GM18517 (cell line): ENCODE data around the gene TRIM77.
"Not testable (repeated sequence)": the region's sequence is repeated elsewhere in the genome, so short reads cannot be mapped to it uniquely, and the experiment has no call there.

Source experiments
- ATAC-seq: cut with Tn5 transposase; IDR thresholded peaks from one replicate; pipeline ENCODE4 v1.9.1; 2021; ENCODE audit warnings: mild to moderate bottlenecking, moderate library complexity; ENCODE audit not compliant: unreplicated experiment

TRIM77 gene, protein sequence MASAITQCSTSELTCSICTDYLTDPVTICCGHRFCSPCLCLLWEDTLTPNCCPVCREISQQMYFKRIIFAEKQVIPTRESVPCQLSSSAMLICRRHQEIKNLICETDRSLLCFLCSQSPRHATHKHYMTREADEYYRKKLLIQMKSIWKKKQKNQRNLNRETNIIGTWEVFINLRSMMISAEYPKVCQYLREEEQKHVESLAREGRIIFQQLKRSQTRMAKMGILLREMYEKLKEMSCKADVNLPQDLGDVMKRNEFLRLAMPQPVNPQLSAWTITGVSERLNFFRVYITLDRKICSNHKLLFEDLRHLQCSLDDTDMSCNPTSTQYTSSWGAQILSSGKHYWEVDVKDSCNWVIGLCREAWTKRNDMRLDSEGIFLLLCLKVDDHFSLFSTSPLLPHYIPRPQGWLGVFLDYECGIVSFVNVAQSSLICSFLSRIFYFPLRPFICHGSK

GRCh38 chr11:89709999-89710398 is at the start of gene TRIM77:
TSS of gene TRIM77 (plus strand) at chr11:89710299. CDS start at chr11:89710299, 0 bp downstream.
- not testable (repeated sequence) for ATAC-seq

DNA sequence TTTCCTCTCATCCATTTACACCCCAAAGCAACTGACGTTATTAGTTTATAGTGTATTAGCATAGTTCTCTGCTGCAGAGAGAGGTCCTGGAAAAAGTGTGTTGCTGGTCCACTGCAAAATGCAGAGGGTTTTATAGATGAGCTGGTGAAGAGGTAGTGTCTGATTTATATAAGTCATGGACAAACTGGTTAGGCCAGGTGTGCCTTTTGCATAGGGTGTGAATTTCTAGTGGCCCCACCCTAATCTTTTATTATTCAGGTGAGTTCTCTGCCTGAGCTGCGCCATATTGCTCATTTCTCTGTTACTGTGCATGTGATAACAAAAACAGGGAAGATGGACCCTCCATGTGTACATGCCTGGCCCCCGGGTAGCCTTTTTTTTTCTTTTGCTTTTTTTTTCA is 43.1 kb upstream of the TRIM77 start:
- ATAC-seq: no peak

- not testable (repeated sequence) for ATAC-seq
Observed at GRCh38 chr11:89668158-89668557, 41.9 kb upstream of the TRIM77 start.

DNA sequence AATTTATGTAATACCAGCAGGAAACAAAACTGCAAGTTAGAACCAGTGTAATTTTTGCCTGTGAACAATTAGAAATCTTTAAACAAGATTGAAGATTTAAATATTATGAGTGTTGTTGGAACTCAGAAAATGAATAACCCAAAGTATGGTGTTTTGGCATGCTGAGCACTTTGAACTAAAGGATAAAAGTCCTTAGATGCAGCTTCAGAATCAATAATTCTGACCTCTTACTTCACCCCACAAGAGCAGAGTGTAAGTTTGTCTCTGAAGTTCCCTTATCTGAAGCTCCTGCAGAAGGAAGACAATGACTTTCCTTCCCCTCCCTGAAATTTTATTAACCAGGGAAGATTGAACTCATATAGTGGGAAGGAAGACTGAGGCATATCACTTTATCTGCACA is 40.5 kb upstream of the TRIM77 start:
- not testable (repeated sequence) for ATAC-seq

GRCh38 chr11:89669993-89670669 is 40.0 kb upstream of the TRIM77 start:
- not testable (repeated sequence) for ATAC-seq

DNA sequence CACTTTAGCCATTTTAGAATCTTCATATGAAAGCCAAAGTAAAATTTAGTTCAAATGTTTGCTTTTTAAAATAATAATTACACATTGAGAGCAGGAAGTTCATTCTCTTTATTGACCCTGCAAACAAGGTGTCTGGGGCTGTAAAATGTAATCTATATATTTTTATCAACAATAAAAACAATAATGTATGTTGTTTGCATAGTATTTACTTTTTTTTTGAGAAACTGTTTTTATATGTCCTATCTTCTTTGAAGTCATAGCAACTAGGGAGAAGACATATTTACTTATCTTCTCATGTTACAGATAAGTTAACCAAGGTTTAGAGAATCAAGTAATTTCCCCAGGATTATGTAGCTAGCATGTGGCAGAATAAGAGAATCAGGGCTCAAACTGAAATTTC is 37.6 kb upstream of the TRIM77 start:
- ATAC-seq: not testable (repeated sequence)

- not testable (repeated sequence) for ATAC-seq
Observed at GRCh38 chr11:89673380-89673779, 36.7 kb upstream of the TRIM77 start.

GRCh38 chr11:89675383-89675782 is 34.7 kb upstream of the TRIM77 start:
- not testable (repeated sequence) for ATAC-seq

GRCh38 chr11:89675948-89676347 is 34.2 kb upstream of the TRIM77 start:
- ATAC-seq: not testable (repeated sequence)

GRCh38 chr11:89707080-89707479 is 3.0 kb upstream of the TRIM77 start:
- not testable (repeated sequence) for ATAC-seq

GRCh38 chr11:89724866-89725498 is 14.9 kb downstream of the TRIM77 start:
- not testable (repeated sequence) for ATAC-seq

DNA sequence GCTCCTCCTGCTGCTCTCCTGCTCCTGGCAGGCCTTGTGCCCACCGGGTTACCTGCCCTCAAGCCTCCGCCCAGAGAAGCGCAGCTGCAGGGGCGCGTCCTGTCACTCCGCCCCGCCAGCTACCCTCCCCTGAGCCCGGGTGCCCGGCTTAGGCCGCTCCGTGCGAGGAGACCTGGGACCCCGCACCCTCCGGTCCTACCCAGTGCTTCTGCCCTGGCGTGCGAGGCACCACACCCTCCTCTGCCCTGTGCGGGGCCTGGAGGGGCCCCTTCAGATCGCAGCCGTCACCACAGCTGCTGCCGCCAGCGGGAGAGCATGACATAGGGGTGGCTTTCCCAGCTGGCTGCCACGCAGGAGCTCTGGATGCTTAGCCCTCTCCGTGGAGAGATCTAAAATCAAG is 20.1 kb downstream of the TRIM77 start:
- not testable (repeated sequence) for ATAC-seq

- ATAC-seq: no peak
Observed at GRCh38 chr11:89736566-89736965, 26.5 kb downstream of the TRIM77 start.

DNA sequence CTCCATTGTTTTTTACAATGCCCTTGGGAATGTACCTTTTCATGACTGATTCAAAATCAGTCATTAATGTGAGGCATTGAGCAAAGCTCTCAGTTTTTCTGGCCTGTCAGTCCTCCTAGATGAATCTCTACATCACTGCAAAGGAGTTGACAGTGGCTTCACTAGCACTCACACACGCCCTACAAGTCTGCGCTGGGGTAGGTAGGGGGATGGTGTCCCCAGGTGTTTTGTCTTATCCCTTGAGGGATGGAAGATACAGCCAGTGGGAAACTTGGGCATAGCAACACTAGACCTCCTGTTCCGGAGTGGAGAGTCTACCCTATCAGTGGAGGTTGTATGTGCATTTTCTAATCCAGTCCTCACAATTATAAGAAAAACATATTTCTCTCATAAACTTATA is 27.0 kb downstream of the TRIM77 start:
- ATAC-seq: no peak

DNA sequence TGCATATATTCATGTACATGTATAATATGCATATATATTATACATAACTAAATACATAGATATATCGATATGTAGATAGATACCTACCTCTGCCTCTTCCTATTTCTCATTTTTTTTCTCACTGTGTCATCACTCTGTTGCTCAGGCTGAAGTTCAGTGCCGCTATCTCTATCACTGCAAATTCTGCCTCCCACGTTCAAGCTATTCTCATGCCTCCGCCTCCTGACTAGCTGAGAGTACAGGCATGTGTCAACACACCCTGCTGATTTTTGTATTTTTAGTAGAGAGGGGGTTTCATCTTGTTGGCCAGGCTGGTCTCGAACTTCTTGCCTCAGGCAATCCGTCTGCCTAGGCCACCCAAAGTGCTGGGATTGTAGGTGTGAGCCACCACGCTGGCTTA is 31.3 kb downstream of the TRIM77 start:
- ATAC-seq: not testable (repeated sequence)

- ATAC-seq: not testable (repeated sequence)
Observed at GRCh38 chr11:89744158-89744557, 34.1 kb downstream of the TRIM77 start.

DNA sequence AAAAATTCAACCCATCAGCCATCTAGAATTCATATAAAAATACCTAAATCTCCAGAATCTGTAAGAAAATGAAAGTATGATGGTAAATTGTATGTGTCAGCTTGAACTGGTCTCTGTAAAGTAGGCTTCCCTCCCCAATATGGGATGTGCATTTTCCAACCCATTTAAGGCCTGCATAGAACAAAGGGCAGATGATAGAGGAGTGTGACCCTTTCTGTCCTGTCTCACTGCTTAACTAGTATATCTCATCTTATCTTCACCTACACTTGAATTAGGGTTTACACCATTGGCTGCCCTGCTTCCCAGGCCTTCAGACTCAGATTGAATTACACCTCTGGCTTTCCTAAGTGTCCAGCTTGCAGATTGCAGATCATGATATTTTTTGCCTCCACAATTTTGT is 40.7 kb downstream of the TRIM77 start:
- not testable (repeated sequence) for ATAC-seq
